ENCODE measurements around the gene NRARP. TPM values are rescaled to one million over a fixed set of nuclear protein-coding genes. Genes with fewer than 3 reads are reported as not detected.
A peak's percentile ranks its signal among the peaks of the same experiment; 100 is the strongest.

NRARP gene
- total RNA-seq, 6 donors from 2014 or later, result 3.1 to 26.9 (median 9.5) TPM

GRCh38 chr9:137309368-137310188 is 7.5 kb upstream of the NRARP start:
- no peak for TF ChIP-seq CTCF (IDR thresholded peaks at IDR 0.05)
- no peak for TF ChIP-seq EP300 (IDR thresholded peaks at IDR 0.05)
- TF ChIP-seq POLR2AphosphoS5 (IDR thresholded peaks at IDR 0.05), result no peak
- TF ChIP-seq POLR2A (IDR thresholded peaks at IDR 0.05), result no peak

GRCh38 chr9:137308057-137308619 is 6.1 kb upstream of the NRARP start:
- TF ChIP-seq EP300 (IDR thresholded peaks at IDR 0.05) (no peak), POLR2AphosphoS5 (IDR thresholded peaks at IDR 0.05) (no peak), CTCF (IDR thresholded peaks at IDR 0.05) (no peak), POLR2A (IDR thresholded peaks at IDR 0.05) (no peak)
- Histone ChIP-seq H3K27ac (no peak overlapping the region), H3K27me3 (peaks cover 0 to 7% (median 0%) of the 10 kb centered on the region in 4 donors), H3K9me3 (no peaks in the 10 kb centered on the region), H3K4me3 (no peak overlapping the region), H3K4me1 (peaks cover 43 to 56% (median 45%) of the 10 kb centered on the region in 4 donors), H3K36me3 (no peaks in the 10 kb centered on the region)
- ATAC-seq (ENCODE audit: low FRiP score in 2 of 2) (no peak), DNase-seq (no peak)
- 67 to 83% methylated on average over 12 to 20 of the region's 20 CpGs for WGBS, 2 donors

More at GRCh38 chr9:137309368-137310188, 7.5 kb upstream of the NRARP start:
- H3K36me3 ChIP-seq, result no peaks in the 10 kb centered on the region
- no peak overlapping the region for H3K4me3 ChIP-seq
- ATAC-seq (ENCODE audit: low FRiP score in 2 of 2), result no peak
- peaks cover 30 to 50% (median 31%) of the 10 kb centered on the region in 4 donors for H3K4me1 ChIP-seq
- H3K9me3 ChIP-seq, result no peaks in the 10 kb centered on the region
- no peak overlapping the region for H3K27ac ChIP-seq
- 88 to 92% methylated on average over 9 to 15 of the region's 15 CpGs for WGBS, 2 donors
- peaks cover 0 to 7% (median 0%) of the 10 kb centered on the region in 4 donors for H3K27me3 ChIP-seq
- peak; percentile 18 to 57 for DNase-seq

GRCh38 chr9:137307255-137308056 is 5.4 kb upstream of the NRARP start:
- H3K27me3 ChIP-seq, result peaks cover 0 to 7% (median 2%) of the 10 kb centered on the region in 4 donors
- H3K9me3 ChIP-seq, result no peaks in the 10 kb centered on the region
- no peaks in the 10 kb centered on the region for H3K36me3 ChIP-seq
- TF ChIP-seq POLR2A (IDR thresholded peaks at IDR 0.05), result no peak
- no peak for TF ChIP-seq POLR2AphosphoS5 (IDR thresholded peaks at IDR 0.05)
- no peak for TF ChIP-seq CTCF (IDR thresholded peaks at IDR 0.05)
- no peak for TF ChIP-seq EP300 (IDR thresholded peaks at IDR 0.05)
- peak overlapping the region in 2 of 4 donors; percentile 86 to 90 for H3K27ac ChIP-seq
- DNase-seq (peak in 1 of 2 donors; percentile 79), ATAC-seq (ENCODE audit: low FRiP score in 2 of 2) (no peak)
- H3K4me1 ChIP-seq, result peaks cover 47 to 63% (median 51%) of the 10 kb centered on the region in 4 donors
- 39 to 52% methylated on average over 5 to 27 of the region's 30 CpGs for WGBS, 2 donors
- H3K4me3 ChIP-seq, result no peak overlapping the region

DNA sequence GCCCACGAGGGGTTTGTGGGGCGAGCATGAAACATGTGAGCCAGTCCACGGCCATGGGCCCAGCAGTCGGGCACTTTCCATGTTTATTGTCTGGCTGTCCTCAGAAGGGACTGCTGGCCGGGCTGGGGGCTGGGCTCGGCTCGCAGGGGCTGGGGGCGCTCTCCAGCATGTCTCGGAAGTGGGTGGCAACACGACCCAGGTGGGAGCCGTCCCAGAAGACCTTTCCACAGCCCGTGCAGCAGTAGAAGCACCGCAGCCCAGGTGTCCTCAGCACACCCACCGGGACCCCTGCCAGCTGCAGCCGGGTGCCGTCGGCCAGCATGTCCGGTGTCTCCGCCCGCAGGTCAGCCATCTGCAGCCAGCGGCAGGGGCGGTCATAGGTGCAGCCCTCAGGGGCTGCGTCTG is 4.8 kb upstream of the NRARP start:
- no peaks in the 10 kb centered on the region for H3K9me3 ChIP-seq
- H3K4me1 ChIP-seq, result peaks cover 47 to 59% (median 51%) of the 10 kb centered on the region in 4 donors
- peak overlapping the region; percentile 69 to 90 (median 87) for H3K27ac ChIP-seq
- no peaks in the 10 kb centered on the region for H3K36me3 ChIP-seq
- peaks cover 0 to 7% (median 2%) of the 10 kb centered on the region in 4 donors for H3K27me3 ChIP-seq
- TF ChIP-seq EP300 (IDR thresholded peaks at IDR 0.05) (no peak), POLR2A (IDR thresholded peaks at IDR 0.05) (no peak), CTCF (IDR thresholded peaks at IDR 0.05) (no peak), POLR2AphosphoS5 (IDR thresholded peaks at IDR 0.05) (no peak)
- DNase-seq, result peak in 1 of 2 donors; percentile 85
- no peak for ATAC-seq (ENCODE audit: low FRiP score in 2 of 2)
- 39% methylated on average over 12 of the region's 23 CpGs; no CpG with 5 or more reads in 1 of the 2 donors for WGBS, 2 donors
- H3K4me3 ChIP-seq, result no peak overlapping the region

Measured in upper lobe of left lung (tissue), 6 donors.